Neuronal stem cell (in vitro differentiated cells): ENCODE data around the gene PLCH2.

Experiments used
- DNase-seq: peaks from one replicate; pipeline ENCODE4 v3.0.0-alpha.2; 2013; ENCODE audit warnings: low spot score
- H2AFZ ChIP-seq: one replicate; pipeline ENCODE4 v1.6.1; 2013; ENCODE audit warnings: mild to moderate bottlenecking, low read length, inconsistent platforms
- H2AK5ac ChIP-seq: 2 replicates; pipeline ENCODE4 v1.6.1; 2013; ENCODE audit warnings: low read depth, mild to moderate bottlenecking, inconsistent platforms, low read length, moderate library complexity, mixed read lengths
- H2BK120ac ChIP-seq: 2 replicates; pipeline ENCODE4 v1.6.1; 2013; ENCODE audit warnings: low read depth, mild to moderate bottlenecking, inconsistent platforms, low read length, moderate library complexity, mixed read lengths
- H2BK12ac ChIP-seq: one replicate; pipeline ENCODE4 v1.6.1; 2013; ENCODE audit warnings: low read length, inconsistent platforms
- H2BK15ac ChIP-seq: 2 replicates; pipeline ENCODE4 v1.6.1; 2013; ENCODE audit warnings: mild to moderate bottlenecking, low read length, inconsistent platforms, mixed read lengths
- H2BK5ac ChIP-seq: one replicate; pipeline ENCODE4 v1.6.1; 2013; ENCODE audit warnings: inconsistent platforms, mild to moderate bottlenecking, low read length, moderate library complexity
- H3K14ac ChIP-seq: one replicate; pipeline ENCODE4 v1.6.1; 2013; ENCODE audit warnings: low read length, inconsistent platforms
- H3K18ac ChIP-seq: 2 replicates; pipeline ENCODE4 v1.6.1; 2013; ENCODE audit warnings: low read length, inconsistent platforms
- H3K23ac ChIP-seq: 2 replicates; pipeline ENCODE4 v1.6.1; 2013; ENCODE audit warnings: low read depth, mild to moderate bottlenecking, mixed read lengths, low read length, inconsistent platforms; ENCODE audit not compliant: poor library complexity
- H3K27ac ChIP-seq: replicated peaks from 3 replicates; pipeline ENCODE4 v1.5.1; 2013; ENCODE audit warnings: low read length, inconsistent platforms
- H3K27me3 ChIP-seq, 3 experiments: 2 replicates each; pipeline ENCODE4 v1.6.1; 2013; ENCODE audit warnings: low read length in 3 of 3, mild to moderate bottlenecking in 2 of 3, inconsistent platforms in 1 of 3, low read depth in 1 of 3, mixed read lengths in 1 of 3, moderate library complexity in 1 of 3; ENCODE audit not compliant: control insufficient read depth in 3 of 3, insufficient read depth in 3 of 3
- H3K36me3 ChIP-seq, 2 donors: replicated peaks in 1 of 2; 2 replicates each; pipeline ENCODE4 v1.6.1; 2013; ENCODE audit warnings: low read length in 2 of 2; ENCODE audit not compliant: control insufficient read depth in 2 of 2, insufficient read depth in 2 of 2
- H3K4ac ChIP-seq: 2 replicates; pipeline ENCODE4 v1.6.1; 2013; ENCODE audit warnings: inconsistent platforms, mild to moderate bottlenecking, low read length, moderate library complexity
- H3K4me1 ChIP-seq, 2 donors: 1 replicate in 1 of 2; 2 replicates in 1 of 2; pipeline ENCODE4 v1.6.1; 2013; ENCODE audit warnings: low read length in 2 of 2, low read depth in 1 of 2; ENCODE audit not compliant: control insufficient read depth in 2 of 2, insufficient read depth in 1 of 2
- H3K4me2 ChIP-seq: one replicate; pipeline ENCODE4 v1.6.1; 2013; ENCODE audit warnings: mild to moderate bottlenecking, low read length, inconsistent platforms; ENCODE audit not compliant: insufficient read depth, poor library complexity, severe bottlenecking
- H3K4me3 ChIP-seq, 2 donors: 2 replicates each; pipeline ENCODE4 v1.5.1; 2013; ENCODE audit warnings: low read length in 2 of 2, mild to moderate bottlenecking in 2 of 2, inconsistent platforms in 1 of 2, moderate library complexity in 1 of 2
- H3K79me1 ChIP-seq: one replicate; pipeline ENCODE4 v1.6.1; 2013; ENCODE audit warnings: low read depth, mild to moderate bottlenecking, inconsistent platforms, low read length, moderate library complexity
- H3K9ac ChIP-seq: one replicate; pipeline ENCODE4 v1.6.1; 2013; ENCODE audit warnings: mild to moderate bottlenecking, low read depth, low read length, inconsistent platforms; ENCODE audit not compliant: poor library complexity
- H3K9me3 ChIP-seq, 2 donors: replicated peaks in 1 of 2; 2 replicates each; pipeline versions ENCODE3 to v1.6.1; 2013; ENCODE audit warnings: low read length in 2 of 2, mild to moderate bottlenecking in 2 of 2, inconsistent platforms in 1 of 2, low read depth in 1 of 2, mixed read lengths in 1 of 2, moderate library complexity in 1 of 2; ENCODE audit not compliant: control insufficient read depth in 2 of 2, insufficient read depth in 1 of 2
- H4K8ac ChIP-seq: one replicate; pipeline ENCODE4 v1.6.1; 2013; ENCODE audit warnings: low read depth, mild to moderate bottlenecking, inconsistent platforms, low read length, moderate library complexity
- H4K91ac ChIP-seq: one replicate; pipeline ENCODE4 v1.6.1; 2013; ENCODE audit warnings: low read length, low read depth, mild to moderate bottlenecking, inconsistent platforms; ENCODE audit not compliant: poor library complexity
- WGBS, 2 donors: extraction: QIAGEN DNeasy Blood & Tissue Kit; methylation state at CpG; one replicate each; pipeline ENCODE4 v1.1.7; 2013; ENCODE audit warnings: missing lambda C conversion rate in 2 of 2, mixed read lengths in 1 of 2; ENCODE audit not compliant: insufficient read length in 2 of 2, insufficient replicate concordance in 1 of 2; ENCODE audit errors: extremely low coverage in 2 of 2; 5-methylcytosine and 5-hydroxymethylcytosine counted together

Gene PLCH2

DNA sequence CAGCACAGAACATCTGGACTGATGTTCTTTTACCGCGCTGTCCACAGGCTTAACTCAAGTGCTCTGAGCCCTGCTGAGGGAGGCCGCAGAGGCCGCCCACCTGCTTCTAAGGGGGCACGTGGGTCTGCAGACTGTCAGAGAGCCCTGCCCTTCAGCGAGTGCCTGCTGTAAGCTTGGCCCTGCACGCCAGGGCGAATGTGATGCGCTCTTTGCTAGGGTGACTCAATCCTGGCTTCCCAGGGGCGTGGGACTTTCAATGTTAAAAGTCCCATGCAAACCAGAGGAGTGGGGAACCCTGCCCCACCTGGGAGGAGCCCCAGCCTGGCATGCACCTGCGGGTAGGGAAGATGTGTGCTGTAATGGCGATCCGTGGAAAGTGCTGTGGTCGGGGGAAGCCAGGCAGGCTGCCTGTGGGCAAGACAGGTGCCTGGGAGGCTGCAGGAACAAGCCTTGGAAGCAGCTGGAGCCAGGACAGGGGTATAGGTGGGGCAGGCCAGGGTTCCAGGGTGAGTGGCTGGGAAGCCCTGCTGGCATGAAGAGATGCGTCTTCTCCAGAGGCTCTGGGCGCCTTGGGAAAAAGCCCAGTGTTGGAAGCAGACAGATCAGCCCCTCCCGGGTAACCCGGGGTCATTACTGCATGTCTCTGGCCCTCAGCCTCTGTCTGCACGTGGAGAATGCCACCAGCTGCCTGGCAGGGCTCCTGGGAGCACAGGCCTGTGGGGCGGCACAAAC is 50.9 kb downstream of the PLCH2 start:
- H3K9me3 ChIP-seq: no peaks in the 10 kb centered on the region
- H3K18ac ChIP-seq: peak overlapping the region; percentile 44
- peak overlapping the region; percentile 60 for H3K23ac ChIP-seq
- WGBS, 2 donors: no CpG with 5 or more reads among the region's 20 CpGs
- H3K4me2 ChIP-seq: peak overlapping the region; percentile 80
- H2BK12ac ChIP-seq: peak overlapping the region; percentile 31
- no peak overlapping the region for H2BK15ac ChIP-seq
- H3K9ac ChIP-seq: peak overlapping the region; percentile 92
- H3K4me3 ChIP-seq: peak overlapping the region; percentile 96
- H4K91ac ChIP-seq: no peak overlapping the region
- no peak overlapping the region for H2AK5ac ChIP-seq
- H3K79me1 ChIP-seq: peaks cover 21% of the 10 kb centered on the region
- no peak overlapping the region for H4K8ac ChIP-seq
- H3K36me3 ChIP-seq: peaks cover 11 to 18% of the 10 kb centered on the region in 2 donors
- peak overlapping the region; percentile 81 for H3K27ac ChIP-seq
- H2BK120ac ChIP-seq: no peak overlapping the region
- no peak overlapping the region for H3K4ac ChIP-seq
- H2AFZ ChIP-seq: no peak overlapping the region
- H3K14ac ChIP-seq: peak overlapping the region; percentile 15
- H3K27me3 ChIP-seq: peaks cover 0 to 48% (median 0%) of the 10 kb centered on the region in 3 experiments
- DNase-seq: peak; percentile 61
- peaks cover 42 to 46% of the 10 kb centered on the region in 2 donors for H3K4me1 ChIP-seq
- H2BK5ac ChIP-seq: peak overlapping the region; percentile 72

DNA sequence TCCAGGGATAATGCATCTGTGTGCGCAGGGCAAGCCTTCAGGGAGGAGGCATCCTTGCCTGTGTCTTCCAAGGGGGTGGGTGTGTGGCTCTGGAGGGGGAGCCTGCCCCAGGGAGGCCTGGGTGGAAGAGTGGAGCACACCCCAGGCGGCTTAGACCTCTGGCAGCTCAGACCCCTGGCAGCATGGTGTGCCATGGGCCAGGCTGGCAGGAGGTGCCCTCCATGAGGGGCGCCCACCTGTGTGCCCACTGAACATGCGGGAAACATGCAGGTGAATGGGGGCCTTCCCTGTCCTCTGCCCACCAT is 51.4 kb downstream of the PLCH2 start:
- H3K14ac ChIP-seq: peak overlapping the region; percentile 25
- no peak overlapping the region for H2BK12ac ChIP-seq
- H3K27ac ChIP-seq: peak overlapping the region; percentile 81
- peak overlapping the region; percentile 75 for H4K91ac ChIP-seq
- H3K23ac ChIP-seq: peak overlapping the region; percentile 17
- H3K18ac ChIP-seq: peak overlapping the region; percentile 95
- peak overlapping the region in 1 of 2 donors; percentile 96 for H3K4me3 ChIP-seq
- peak overlapping the region; percentile 74 for H2AK5ac ChIP-seq
- peaks cover 21% of the 10 kb centered on the region for H3K79me1 ChIP-seq
- peaks cover 46 to 47% of the 10 kb centered on the region in 2 donors for H3K4me1 ChIP-seq
- peak overlapping the region; percentile 79 for H3K4me2 ChIP-seq
- H3K9me3 ChIP-seq: no peaks in the 10 kb centered on the region
- peak overlapping the region; percentile 72 for H2BK5ac ChIP-seq
- H3K9ac ChIP-seq: peak overlapping the region; percentile 92
- H3K36me3 ChIP-seq: peaks cover 11 to 15% of the 10 kb centered on the region in 2 donors
- WGBS, 2 donors: no CpG with 5 or more reads among the region's 4 CpGs
- no peak overlapping the region for H2AFZ ChIP-seq
- no peak overlapping the region for H3K4ac ChIP-seq
- no peak overlapping the region for H2BK15ac ChIP-seq
- H3K27me3 ChIP-seq: peaks cover 0 to 53% (median 0%) of the 10 kb centered on the region in 3 experiments
- no peak overlapping the region for H4K8ac ChIP-seq
- no peak for DNase-seq
- H2BK120ac ChIP-seq: peak overlapping the region; percentile 58

DNA sequence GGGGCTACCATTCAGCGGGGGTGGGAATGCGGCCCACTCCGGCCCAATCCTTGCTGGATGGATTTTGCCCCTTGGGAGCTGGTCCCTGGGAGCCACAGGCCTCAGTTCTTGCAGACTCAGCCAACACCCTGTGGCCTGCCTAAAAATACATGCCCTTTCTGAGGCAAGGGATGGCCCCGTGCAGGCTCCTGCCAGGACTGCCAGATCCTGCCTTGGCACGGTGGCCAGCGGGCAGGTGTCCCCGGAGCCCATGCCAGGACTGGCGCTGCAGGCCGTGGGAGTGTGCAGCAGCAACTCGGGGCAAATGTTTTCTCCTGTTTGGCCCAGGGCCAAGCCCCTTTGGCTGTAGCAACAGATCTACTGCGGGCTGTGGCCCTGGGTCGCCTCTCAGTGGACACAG is 51.9 kb downstream of the PLCH2 start:
- Histone ChIP-seq H3K27me3 (peaks cover 0 to 57% (median 0%) of the 10 kb centered on the region in 3 experiments), H2BK120ac (peak overlapping the region; percentile 58)

DNA sequence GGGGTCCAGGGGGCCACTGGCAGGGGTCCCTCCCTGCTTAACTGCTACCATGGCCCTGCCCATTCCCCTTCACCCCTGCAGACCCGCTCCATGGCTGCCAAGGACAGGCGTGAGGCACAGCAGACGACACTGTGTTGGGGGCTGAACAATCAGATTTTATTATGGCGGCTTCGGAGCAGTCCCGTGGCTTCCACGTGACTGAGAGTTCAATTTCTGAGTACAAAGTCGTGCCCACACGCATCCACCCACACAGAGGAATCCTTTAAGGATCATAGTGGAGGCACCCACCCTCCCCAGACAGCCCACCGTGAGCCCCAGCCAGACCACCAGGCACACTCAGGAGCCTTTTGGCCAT is 52.5 kb downstream of the PLCH2 start:
- Histone ChIP-seq H3K14ac (peak overlapping the region; percentile 28), H3K23ac (no peak overlapping the region), H3K18ac (peak overlapping the region; percentile 96), H3K27me3 (peaks cover 0 to 61% (median 0%) of the 10 kb centered on the region in 3 experiments), H3K9me3 (no peaks in the 10 kb centered on the region), H3K4ac (no peak overlapping the region), H3K4me1 (peaks cover 53 to 56% of the 10 kb centered on the region in 2 donors), H3K4me2 (peak overlapping the region; percentile 79), H2BK5ac (peak overlapping the region; percentile 33), H3K79me1 (peaks cover 21% of the 10 kb centered on the region), H3K27ac (peak overlapping the region; percentile 81), H2AFZ (peak overlapping the region; percentile 75), H4K91ac (no peak overlapping the region), H3K36me3 (peaks cover 5 to 11% of the 10 kb centered on the region in 2 donors), H4K8ac (no peak overlapping the region), H2BK120ac (no peak overlapping the region), H2BK12ac (no peak overlapping the region), H2AK5ac (peak overlapping the region; percentile 74), H3K9ac (peak overlapping the region; percentile 92), H2BK15ac (no peak overlapping the region), H3K4me3 (peak overlapping the region; percentile 39 to 96)
- no peak for DNase-seq
- no CpG with 5 or more reads among the region's 10 CpGs for WGBS, 2 donors

More for the DNA sequence above, 51.9 kb downstream of the PLCH2 start:
- peak overlapping the region; percentile 79 for H3K4me2 ChIP-seq
- H3K79me1 ChIP-seq: peaks cover 21% of the 10 kb centered on the region
- peak overlapping the region; percentile 81 for H3K27ac ChIP-seq
- H2BK12ac ChIP-seq: peak overlapping the region; percentile 27
- no peak overlapping the region for H4K91ac ChIP-seq
- peak overlapping the region; percentile 68 for H4K8ac ChIP-seq
- H3K4ac ChIP-seq: no peak overlapping the region
- H3K14ac ChIP-seq: peak overlapping the region; percentile 25
- H3K23ac ChIP-seq: peak overlapping the region; percentile 17
- H3K18ac ChIP-seq: peak overlapping the region; percentile 95
- H2AK5ac ChIP-seq: peak overlapping the region; percentile 74
- no peak overlapping the region for H2AFZ ChIP-seq
- peak overlapping the region; percentile 92 for H3K9ac ChIP-seq
- no peak for DNase-seq
- H2BK15ac ChIP-seq: no peak overlapping the region
- peak overlapping the region; percentile 72 for H2BK5ac ChIP-seq
- peaks cover 51 to 52% of the 10 kb centered on the region in 2 donors for H3K4me1 ChIP-seq
- H3K9me3 ChIP-seq: no peaks in the 10 kb centered on the region
- WGBS, 2 donors: no CpG with 5 or more reads among the region's 12 CpGs
- H3K4me3 ChIP-seq: peak overlapping the region in 1 of 2 donors; percentile 96
- H3K36me3 ChIP-seq: peaks cover 10 to 11% of the 10 kb centered on the region in 2 donors
